Hematopoietic multipotent progenitor cell treated with erythropoietin and hydrocortisone succinate and interleukin-3 and kit ligand, for 15 days (in vitro differentiated cells): ENCODE results near the gene SCAI.
"Not testable (repeated sequence)": the region's sequence is repeated elsewhere in the genome, so short reads cannot be mapped to it uniquely, and the experiment has no call there.

Experiments
- DNase-seq: peaks from one replicate; pipeline ENCODE4 v3.0.0-alpha.2; 2015; ENCODE audit warnings: low spot score

SCAI gene

DNA sequence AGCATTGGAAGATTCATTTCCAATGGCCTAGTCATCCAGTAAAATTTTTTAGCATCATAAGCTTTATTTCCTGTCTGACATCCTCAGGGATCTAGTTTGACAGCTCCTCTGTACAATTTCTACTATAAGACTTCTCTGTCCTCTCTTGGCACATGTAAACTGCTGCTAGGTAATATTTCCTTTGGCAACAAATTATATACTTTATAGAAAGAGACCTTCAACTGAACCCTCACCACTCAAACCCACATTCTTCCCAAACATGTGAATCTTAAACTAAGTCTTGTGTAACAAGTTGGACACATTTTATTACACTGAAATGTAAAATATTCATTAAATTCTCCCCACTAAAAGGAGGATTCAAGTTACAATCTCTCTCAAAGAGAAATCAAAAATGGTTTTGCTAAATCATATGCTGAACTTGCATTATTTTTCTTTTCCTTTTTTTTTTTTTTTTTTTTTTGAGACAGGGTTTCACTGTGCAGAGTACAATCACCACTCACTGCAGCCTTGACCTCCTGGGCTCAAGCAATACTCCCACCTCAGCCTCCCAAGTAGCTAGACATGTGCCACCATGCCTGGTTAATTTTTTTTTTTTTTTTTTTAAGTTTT is 36.9 kb downstream of the SCAI start:
- no peak for DNase-seq

DNA sequence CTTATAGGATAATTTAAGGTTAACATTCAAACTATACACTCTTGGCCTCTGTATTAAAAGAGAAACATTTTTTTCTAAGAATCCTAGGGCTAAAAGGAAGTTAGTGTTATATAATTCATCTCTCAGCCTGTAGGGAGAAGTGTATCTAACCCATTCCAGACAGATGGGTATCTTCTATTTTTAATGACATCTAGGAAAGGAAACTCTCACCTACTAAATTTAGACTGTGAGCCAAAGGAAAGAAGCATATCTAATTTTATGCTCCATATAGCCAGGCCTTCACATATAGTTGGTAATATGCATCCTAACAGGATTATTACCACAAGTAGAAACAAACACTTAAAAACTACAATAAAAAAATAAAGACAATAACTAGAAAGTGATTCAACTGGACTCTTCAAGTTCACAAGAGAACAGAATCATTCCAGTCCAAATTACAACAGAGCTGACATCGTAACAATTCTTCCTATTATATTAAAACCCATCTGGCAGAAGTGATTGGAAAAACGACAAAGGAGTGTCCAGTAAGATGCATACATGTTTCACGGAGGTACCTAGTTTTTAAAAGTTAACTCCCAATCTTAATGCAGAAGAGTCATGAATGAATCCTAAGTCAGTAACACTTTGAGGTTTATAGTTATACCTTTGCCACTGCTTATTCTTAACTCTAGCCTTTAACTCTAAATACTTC is 39.4 kb downstream of the SCAI start:
- no peak for DNase-seq

DNA sequence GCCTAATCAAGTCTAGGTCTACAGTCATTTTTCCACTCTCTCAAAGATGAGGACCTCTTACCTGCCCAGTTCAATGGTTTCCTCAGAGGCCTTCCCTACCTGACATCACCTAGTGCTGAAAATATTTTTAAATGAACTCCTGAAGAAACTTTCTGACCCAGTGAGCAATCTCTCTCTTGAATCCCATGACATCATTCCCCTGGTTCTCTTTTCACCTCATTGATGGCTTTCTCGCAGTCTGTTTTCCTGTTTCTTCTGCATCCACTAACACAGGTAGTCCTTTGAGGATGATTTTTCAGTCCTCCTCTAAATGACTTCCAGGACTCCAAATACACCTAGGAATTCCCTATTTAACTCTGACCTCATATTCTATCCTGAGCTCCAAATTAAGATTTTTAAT is 40.3 kb downstream of the SCAI start:
- DNase-seq, result no peak

DNA sequence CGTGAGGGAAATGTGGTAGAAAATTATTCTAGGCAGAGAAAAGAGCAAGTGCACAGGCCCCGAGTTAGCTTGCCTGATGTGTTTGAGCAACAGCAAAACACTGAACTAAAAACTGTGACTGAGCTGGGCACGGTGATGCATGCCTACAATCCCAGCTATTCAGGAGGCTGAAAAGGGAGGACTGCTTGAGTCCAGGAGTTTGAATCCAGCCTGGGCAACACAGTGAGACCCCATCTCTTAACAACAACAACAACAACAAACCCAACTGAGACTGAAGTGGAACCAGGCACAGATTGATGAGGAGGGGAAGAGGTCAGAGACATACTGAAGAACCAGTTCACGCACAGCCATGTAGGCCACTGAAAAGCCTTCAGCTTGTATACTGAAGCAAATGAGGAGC is 42.5 kb downstream of the SCAI start:
- no peak for DNase-seq

GRCh38 chr9:125099816-125100215 is 43.5 kb downstream of the SCAI start:
- DNase-seq, result no peak

- no peak for DNase-seq
Measured at GRCh38 chr9:125095821-125096443, 47.4 kb downstream of the SCAI start.

DNA sequence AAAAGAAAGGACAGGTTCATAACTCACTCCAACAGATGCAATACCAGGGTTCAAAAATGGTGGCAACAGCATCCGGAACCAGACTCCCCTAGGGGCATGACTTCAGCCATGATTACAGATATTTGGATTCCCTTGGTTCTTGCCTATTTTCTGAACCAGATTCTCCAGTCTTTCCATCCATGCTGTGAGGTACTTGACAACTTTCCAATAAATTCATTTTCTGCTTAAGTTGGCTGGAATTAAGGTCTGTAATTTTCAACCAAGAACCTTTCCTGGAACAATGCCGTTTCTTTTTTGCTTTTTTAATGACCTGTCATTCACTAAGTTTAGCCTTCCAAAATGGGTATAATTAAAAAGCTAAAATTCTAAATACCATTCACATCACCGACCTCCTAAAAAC is 52.2 kb downstream of the SCAI start:
- no peak for DNase-seq

GRCh38 chr9:125089331-125089730 is 54.0 kb downstream of the SCAI start:
- DNase-seq, result no peak

- DNase-seq, result no peak
Measured at GRCh38 chr9:125088752-125089151, 54.6 kb downstream of the SCAI start.

- DNase-seq, result no peak
Measured at GRCh38 chr9:125085703-125086477, 57.4 kb downstream of the SCAI start.

DNA sequence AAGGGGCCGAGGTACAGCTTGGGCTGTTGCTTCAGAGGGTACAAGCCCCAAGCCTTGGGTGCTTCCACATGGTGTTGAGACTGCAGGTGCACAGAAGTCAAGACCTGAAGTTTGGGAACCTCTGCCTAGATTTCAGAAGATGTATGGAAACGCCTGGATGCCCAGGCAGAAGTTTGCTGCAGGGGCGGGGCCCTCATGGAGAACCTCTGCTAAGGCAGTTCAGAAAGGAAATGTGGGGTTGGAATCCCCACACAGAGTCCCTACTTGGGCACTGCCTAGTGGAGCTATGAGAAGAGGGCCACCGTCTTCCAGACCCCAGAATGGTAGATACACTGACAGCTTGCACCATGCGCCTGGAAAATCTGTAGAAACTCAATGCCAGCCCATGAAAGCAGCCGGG is 61.1 kb downstream of the SCAI start:
- not testable (repeated sequence) for DNase-seq

- DNase-seq, result not testable (repeated sequence)
Measured at GRCh38 chr9:125080797-125081196, 62.5 kb downstream of the SCAI start.

GRCh38 chr9:125079931-125080330 is 63.4 kb downstream of the SCAI start:
- DNase-seq, result no peak

- no peak for DNase-seq
Measured at GRCh38 chr9:125075997-125076396, 67.3 kb downstream of the SCAI start.

DNA sequence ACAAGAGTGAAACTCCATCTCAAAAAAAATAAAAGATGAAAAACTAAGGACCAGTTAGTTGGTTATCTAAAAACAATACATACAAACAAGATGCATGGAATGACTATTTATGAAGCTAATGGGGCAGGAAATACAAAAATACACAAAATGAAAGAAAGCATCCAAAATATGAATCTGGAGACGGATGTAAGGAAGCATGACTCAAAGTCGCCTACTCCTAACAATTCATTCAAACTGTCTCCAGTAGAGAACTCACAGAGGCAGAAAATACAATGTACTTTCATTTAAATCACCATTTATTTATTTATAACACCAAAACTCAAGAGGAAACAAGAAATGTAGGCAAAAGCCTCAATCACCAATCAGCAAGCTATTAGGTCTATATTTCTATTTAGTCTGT is 68.4 kb downstream of the SCAI start:
- DNase-seq, result no peak

GRCh38 chr9:125066839-125067619 is 76.3 kb downstream of the SCAI start:
- no peak for DNase-seq

- DNase-seq, result no peak
Measured at GRCh38 chr9:125061391-125061790, 81.9 kb downstream of the SCAI start.

DNA sequence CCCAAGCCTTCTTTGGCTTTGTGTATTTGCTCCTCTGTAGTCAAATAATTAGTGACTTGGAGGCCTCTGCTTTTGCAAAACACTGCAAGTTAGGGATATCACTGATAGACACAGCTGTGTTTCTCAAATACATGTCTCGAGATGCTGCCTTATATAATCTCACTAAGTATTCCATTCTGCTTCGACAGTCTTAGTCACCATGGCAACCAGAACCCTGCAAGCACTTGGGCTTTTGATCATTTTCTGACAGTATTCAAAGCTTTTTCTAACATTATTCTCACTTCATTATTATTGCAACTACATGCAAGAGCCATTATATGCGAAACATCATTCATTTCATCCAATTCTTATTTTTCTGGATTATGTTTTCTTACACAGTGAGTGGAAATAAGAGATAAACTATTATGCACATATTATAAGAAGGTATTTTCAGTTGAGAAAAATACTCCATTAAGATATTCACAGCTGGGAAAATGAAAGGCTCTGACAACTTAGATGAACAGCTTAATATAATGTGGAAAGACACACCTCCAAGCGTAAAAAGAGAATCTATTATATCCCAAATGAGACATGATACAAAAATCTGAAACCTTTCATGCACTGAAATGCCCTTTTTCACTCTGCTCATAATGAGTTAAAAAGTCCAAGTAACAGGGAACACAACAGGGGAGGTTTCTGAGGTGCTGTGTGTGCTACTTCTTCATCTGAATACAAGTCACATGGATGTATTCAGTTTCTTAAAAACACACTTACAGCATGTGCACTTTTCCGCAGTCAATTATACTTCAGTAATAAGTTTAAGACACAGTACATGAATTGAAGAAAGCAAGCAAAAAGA is 93.9 kb downstream of the SCAI start:
- no peak for DNase-seq

DNA sequence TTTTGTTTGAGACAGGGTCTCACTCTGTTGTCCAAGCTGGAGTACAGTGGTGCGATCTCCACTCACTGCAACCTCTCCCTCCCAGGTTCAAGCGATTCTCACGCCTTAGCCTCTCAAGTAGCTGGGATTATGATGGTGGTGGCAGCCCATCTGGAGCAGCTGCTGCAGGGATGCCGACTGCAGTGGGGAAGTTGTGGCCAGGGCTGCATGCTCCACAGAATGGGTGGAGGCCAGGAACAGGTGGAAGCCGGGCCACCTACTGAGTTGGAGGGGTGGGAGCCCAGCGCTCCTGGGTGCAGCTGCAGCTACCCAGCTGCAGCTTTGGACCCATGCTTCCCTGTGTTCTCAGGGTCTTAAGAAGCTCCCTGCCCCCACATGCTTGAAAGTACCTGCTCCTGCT is 99.7 kb downstream of the SCAI start:
- DNase-seq, result no peak

GRCh38 chr9:125043148-125043547 is 100.2 kb downstream of the SCAI start:
- DNase-seq, result no peak

GRCh38 chr9:125038166-125038565 is 105.2 kb downstream of the SCAI start:
- peak; percentile 34 for DNase-seq
